Right kidney (tissue), 9 donors: ENCODE data around the gene PIP5K1B.
"Not testable (repeated sequence)": the region's sequence is repeated elsewhere in the genome, so short reads cannot be mapped to it uniquely, and the experiment has no call there.

ENCODE experiments used
- DNase-seq: peaks from one replicate; pipeline ENCODE4 v3.0.0-alpha.2; 2016
- long read RNA-seq, 8 donors: transcript quantifications; one replicate each; lab custom pipeline, GENCODE V29; 2026

The PIP5K1B gene
- long read RNA-seq, donor 1: 0 reads
- long read RNA-seq, donor 2: 0 reads
- long read RNA-seq, donor 3: 0 reads
- long read RNA-seq, donor 4: 0 reads
- long read RNA-seq, donor 5: 0 reads
- long read RNA-seq, donor 6: 0 reads
- long read RNA-seq, donor 7: 0 reads
- long read RNA-seq, donor 8: 0 reads

DNA sequence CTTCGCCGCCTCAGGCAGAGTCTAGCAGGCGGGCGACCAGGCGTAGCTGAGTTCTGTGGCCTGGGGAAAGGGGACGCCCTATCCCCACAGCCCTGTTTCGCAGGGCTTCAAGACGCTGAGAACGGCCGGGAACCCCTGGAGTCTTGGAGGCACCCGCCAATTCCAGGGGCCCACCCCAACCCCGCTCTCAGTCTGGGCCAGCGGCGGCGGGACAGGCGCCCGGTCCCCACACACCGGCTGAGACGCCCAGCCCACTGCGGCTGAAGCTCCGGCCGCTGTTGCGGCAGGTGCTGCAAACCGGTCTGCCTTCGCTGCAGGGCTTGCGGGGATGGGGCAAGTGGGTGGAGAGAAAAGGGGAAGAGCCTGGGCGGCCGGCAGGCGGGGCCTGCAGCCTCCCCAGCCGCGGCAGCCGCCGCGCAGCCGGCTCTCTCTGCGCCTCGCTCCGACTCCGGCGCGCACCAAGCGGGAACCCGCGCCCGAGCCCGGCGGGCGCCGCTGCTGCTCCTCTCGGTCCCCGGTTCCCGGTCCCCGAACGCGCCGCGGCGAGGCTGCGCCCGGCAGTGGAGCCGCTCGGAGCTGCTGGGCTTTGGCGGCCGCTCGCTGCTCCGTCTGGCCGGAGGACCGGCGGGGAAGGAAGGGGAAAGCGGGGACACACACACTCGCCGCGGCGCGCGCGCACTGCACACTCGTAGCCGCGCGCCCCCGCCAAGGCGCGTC lies at the start of gene PIP5K1B:
Gene PIP5K1B, plus strand, starts transcription at position 427 of the 717 bp plus-strand sequence. CDS start 117,375 bp downstream, outside the sequence.
- peak; percentile 93 for DNase-seq

DNA sequence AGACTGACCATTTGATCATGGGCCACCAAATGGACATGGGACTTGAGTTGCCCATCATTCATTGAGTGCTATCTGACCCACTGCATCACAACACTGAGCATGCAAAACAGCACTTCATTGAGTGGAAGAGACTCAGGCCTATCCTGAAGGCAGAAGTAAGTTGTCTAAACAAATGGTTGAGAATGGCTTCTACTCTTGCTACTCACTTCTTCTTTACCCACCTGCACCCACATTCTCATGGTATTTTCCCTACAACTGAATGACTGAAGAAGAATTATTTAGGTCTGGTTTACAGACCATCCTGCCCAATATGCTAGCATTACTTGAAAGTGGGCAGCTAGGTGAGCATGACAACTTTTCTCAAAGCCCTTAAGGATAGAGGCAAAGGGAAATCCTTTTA lies 41.0 kb upstream of the PIP5K1B start:
- DNase-seq: no peak

DNA sequence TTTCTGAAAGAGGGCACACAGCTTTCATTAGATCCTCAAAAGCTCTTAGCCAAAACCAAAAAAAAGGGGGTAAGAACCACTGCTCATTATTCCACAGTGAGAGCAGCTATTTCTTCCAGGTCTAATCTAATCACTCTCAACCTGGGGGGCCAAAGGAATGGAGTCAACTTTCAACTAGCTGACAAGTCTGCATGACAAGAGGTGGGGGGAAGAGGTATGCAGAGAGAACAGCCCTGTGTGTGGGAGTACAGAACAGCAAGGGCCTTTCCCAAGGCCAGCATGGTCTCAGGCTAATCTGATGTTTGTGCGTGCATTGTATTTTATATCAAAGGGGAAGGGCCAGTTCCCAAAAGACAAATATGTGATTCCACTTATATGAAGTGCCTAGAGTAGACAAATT lies 36.9 kb upstream of the PIP5K1B start:
- no peak for DNase-seq

DNA sequence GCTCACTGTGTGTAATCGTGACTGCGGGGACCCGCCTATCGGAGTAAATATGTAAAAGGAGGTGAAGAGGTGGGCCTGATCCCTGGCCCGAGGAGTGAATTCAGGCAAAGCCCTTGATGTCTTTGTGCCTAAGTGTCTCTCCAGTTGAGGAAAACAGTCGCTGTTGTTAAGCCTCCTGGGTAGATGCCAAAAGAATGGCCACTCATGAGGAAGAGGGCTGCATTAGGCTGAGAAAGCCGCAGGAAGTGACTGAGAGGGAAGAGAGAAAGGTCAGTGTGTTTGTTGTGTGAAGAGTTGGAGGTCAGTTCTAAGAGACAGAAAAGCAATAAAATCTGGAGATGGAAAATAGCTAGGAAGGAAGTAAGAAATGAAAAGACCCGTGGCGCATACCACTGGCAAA lies 35.8 kb upstream of the PIP5K1B start:
- no peak for DNase-seq

DNA sequence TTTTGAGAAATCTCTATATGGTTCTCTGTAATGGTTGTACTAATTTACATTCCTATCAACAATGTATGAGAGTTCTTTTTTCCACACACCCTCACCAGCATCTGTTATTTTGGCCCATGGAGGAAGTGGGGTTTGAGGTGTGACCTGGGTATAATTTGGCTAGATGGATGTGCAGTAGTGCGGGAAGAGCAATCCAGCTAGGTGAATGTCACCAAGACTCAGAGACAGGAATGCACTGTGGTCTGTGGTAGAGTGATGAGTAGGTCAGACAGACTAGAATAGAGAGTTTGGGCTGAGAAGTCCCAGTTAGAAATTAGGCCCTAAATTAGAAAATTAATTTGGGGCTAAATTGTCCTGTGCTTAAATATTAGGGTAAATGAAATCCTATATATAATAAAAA lies 32.8 kb upstream of the PIP5K1B start:
- no peak for DNase-seq

- no peak for DNase-seq
These were observed 32.4 kb upstream of the PIP5K1B start for GRCh38 chr9:68672625-68673024.

- peak; percentile 15 for DNase-seq
These were observed 26.6 kb upstream of the PIP5K1B start for GRCh38 chr9:68678430-68678829.

DNA sequence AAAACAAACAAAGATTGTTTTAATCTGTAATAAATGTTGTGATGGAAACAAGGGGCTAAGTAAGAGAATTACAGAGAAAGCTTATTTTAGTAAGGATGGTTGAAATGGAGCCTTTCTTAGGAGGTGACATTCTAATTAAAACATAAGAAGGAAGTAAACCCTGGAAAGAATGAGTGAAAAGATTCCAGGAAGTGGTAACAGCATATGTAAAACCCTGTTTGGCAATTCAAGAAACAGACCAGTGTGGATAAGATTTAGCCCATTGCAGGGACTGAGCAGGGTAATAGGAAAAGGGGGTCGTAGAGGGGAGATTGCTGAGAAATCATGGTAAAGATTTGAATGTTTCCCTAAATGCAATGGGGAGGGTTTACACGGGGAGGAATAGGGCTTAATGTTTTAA lies 21.6 kb upstream of the PIP5K1B start:
- DNase-seq: no peak

DNA sequence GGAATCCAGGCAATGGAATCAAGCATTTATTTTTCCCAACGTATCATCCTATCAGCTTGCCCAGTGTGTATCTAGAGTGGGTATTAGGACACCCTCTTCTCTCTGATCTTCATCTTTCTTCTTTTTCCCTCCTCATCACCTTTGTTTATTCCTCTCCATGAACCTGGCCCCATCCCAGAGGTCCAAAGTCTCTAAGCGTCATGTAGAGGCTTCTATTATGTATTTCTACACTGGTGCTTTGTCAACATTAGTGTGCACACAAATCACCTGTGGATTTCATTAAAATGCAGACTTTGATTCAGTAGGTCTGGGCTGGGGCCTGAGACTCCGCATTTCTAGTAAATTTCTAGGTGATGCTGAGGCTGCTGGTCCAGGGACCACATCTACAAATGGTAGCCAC lies 19.8 kb upstream of the PIP5K1B start:
- no peak for DNase-seq

- DNase-seq: no peak
These were observed 19.3 kb upstream of the PIP5K1B start for GRCh38 chr9:68685770-68686169.

DNA sequence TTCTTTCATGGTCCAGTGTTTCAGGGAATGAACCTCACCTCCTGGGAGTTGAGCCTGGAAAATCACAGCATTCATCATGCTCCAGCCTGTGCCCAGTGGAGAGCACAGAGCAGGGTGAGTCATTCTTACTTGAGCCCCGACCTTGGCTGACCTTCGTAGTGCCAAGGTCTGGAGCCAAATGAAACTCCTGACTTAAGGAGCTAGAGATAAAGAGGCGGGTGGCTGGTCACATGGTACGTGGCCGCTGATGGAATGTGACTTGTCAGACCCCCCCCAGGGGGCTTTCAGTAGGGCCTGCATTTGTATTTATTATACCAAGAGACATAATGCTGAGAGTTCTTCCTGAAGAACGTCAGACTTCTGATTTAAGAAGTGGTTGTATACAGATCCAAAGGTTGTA lies 15.0 kb upstream of the PIP5K1B start:
- DNase-seq: no peak

DNA sequence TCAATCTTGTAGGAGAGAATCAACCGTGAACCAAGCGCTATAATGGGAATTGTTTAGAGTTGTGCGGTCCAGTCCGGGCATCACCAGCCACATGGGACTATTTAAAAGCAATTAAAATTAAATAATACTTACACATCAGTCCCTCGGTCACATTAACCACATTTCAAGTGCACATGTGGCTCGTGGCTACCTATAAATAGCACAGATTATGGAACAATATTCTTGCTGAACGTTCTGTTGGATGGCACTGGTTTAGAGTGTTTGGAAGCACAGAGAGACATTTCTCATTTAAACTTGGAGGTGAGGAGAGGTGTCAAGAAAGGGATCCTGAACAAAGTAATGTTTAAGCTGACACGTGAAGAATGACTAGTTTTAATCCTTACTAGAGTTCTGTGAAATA lies 12.5 kb upstream of the PIP5K1B start:
- DNase-seq: no peak

DNA sequence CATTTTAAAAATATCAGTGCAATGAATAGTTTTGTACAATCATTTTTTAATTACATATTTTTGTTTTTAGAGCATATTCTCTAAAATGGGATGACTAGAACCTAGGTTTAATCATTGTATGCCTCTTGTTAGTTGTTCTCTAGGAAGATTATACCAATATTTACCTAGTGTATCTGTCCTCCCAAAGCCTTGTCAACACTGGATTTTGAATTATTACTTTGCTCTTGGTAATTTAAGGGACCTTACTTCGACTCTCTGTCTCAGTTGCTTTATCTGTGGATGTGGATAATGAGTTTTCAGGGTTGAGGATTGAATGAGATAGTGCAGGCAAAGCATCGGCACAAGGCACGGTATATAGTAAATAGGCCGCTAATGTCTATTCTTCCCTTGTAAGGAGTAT lies 10.9 kb upstream of the PIP5K1B start:
- DNase-seq: no peak

DNA sequence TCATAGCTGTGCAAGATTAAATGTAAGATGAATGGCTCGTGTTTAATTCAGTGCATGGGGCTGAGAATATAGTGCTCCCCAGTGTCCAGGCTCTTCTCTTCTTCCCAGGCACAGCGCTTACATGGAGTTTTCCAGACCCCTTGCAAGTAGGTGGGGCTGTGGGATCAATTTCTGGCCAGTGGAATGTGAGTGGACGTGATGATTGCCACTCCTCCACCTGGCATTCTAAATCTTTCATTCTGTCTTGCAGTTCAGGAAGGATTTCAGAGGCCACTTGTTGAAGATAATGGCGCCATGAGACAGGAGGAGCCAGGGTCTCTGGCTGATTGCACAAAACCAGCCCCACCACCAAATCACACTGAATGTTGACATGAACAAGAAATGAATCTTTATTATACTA lies 7.2 kb upstream of the PIP5K1B start:
- no peak for DNase-seq

DNA sequence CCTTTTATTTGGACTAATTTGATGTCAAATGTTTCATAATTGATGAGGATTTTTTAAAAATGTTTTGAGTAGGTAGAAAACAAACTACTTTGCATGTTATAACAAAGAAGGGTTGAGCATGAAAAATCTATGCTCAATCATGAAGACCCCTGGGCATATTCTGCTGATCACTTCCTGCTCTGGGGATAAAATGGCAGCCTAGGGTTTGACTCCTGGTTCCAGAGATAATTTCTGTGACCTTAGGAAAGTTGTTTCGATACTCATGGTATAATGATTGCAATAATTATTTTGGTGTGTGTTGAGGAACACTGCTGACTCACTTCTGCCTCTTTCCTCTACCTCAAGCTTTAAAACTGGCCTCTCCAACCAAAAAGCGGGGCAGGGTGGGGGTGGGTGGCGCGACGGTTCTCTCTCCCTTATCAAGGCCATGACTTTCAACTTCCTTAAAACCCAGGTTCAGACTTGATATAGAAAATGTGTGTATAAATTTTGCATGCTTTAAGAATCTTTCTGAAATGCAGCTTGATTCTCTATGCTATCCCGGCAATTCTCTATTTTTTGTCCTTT lies 6.0 kb upstream of the PIP5K1B start:
- DNase-seq: no peak

GRCh38 chr9:68699625-68700024 lies 5.4 kb upstream of the PIP5K1B start:
- not testable (repeated sequence) for DNase-seq

DNA sequence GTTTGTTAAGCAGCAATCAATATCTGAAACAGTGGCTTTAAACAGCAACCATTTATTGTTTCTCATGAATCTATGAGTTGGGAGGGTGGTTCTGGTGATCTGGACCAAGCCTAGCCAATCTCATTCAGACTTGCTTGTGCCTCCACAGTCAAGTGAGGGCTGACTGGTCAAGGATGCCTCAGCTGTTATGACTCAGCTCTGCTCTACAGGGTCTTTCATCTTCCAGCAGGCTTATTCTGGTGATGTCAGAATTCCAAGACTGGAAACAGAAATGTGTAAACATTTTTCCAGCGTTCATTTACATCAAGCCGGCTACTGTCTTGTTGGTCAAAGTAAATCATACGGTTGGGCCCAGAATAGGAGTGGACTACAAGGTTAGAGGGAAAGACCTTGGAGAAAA lies 2.5 kb upstream of the PIP5K1B start:
- no peak for DNase-seq

DNA sequence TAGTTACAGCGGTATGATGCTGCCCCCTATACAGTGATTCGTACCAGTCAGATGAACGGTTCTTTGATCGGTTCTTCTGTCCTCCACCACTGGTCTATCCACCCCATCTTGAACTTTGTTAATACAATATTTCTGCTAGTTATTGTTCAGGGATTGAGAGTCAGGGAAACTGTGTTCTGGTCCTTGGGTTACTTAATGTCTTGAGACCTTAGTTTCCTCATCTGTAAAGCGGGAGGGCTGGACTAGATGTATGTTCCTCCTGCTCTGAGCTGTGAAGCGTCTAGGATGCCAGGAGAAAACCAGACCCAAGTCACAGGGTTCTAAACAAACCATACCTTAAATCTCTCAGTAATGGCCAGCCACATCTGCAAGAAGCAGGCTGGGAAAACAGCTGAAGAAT lies 1.4 kb upstream of the PIP5K1B start:
- no peak for DNase-seq

DNA sequence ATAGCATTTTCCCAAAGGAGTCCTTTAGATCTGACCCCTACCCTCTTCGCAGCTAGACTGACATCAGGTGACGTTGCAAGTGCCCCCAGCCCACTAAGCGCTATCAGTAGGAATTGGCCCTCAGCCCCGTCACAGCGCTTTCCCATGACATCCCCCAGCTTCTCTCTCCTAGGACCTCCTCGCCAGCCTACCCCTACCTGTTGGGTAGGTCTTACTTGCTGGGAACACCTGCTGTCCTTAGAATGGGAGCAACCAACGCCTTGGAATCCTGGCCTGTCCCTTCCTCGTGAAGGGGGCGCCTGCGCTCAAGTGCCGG lies 584 bp upstream of the PIP5K1B start:
- DNase-seq: no peak

GRCh38 chr9:68705531-68706362 lies 707 bp downstream of the PIP5K1B start:
- DNase-seq: peak; percentile 78

DNA sequence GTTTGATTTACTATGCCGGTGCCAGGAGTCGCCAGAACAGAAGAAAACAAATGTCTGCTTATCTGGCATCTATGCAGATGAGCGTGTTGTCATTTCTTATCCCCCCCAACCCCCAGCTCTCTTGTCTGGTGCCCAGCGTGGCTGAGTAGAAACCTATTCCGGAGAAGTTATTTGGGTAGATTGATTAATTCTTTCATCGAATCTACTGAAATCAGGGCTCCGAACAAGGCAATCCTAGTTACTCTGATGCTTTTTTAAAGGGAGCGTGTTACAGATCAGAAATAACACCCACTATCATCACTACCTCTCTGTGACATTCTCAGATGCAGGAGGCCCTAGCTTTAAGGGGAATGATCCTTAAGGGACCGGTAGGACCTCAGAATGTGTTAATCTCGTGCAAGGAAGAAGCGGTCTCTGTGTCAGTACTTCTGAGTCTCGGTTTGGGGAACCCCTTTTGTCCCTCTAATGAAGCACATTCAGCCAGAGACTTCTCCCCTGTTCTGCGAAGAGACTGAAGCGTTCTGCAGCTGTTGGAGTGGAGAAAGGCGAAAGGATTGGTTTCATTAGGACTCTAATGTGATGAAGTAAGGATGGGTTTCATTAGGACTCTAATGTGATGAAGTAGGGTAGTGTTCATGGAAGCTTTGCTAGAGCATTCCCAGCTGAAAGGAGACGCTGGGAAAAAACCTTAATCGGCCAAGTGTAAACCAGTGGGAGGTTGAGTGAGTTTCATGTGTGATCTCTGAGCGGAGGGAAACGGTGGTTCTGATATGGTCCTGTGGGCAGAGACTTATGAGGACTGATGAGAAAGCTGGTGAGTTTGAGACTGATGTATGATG lies 1.5 kb downstream of the PIP5K1B start:
- DNase-seq: peak; percentile 45

- no peak for DNase-seq
These were observed 2.9 kb downstream of the PIP5K1B start for GRCh38 chr9:68707801-68708488.
